ENCODE measurements around the gene A2M. TPM values are rescaled to one million over a fixed set of nuclear protein-coding genes. Genes with fewer than 3 reads are reported as not detected.
"Not testable (repeated sequence)": the region's sequence is repeated elsewhere in the genome, so short reads cannot be mapped to it uniquely, and the experiment has no call there.

A2M gene
- total and polyA plus RNA-seq, 10 donors: 28.9 to 975 (median 409) TPM

- no peaks in the 10 kb centered on the region for H3K27me3 ChIP-seq (replicated peaks in 1 of 7)
- H3K36me3 ChIP-seq: no peaks in the 10 kb centered on the region
- intact Hi-C loops (cut with DNase I; ENCODE audit: low total_unique reads): no loop called here
- H3K4me1 ChIP-seq: no peaks in the 10 kb centered on the region
- 65 to 86% (median 80%) methylated on average over 2 of the region's 2 CpGs for WGBS, 5 donors
- no peak for DNase-seq
- no peak for TF ChIP-seq POLR2AphosphoS5 (IDR thresholded peaks at IDR 0.05)
- no peak overlapping the region for H3K27ac ChIP-seq
- no peak overlapping the region for H3K4me3 ChIP-seq
- peaks cover 0 to 39% (median 23%) of the 10 kb centered on the region in 8 donors for H3K9me3 ChIP-seq
Measured at GRCh38 chr12:9143137-9143536, 27.4 kb upstream of the A2M start.

- H3K27me3 ChIP-seq (replicated peaks in 1 of 7); H3K36me3 ChIP-seq; DNase-seq; H3K4me1 ChIP-seq; H3K4me3 ChIP-seq; intact Hi-C loops (cut with DNase I; ENCODE audit: low total_unique reads); H3K27ac ChIP-seq: not testable (repeated sequence)
- H3K9me3 ChIP-seq: peaks cover 0 to 20% (median 9%) of the 10 kb centered on the region in 8 donors
- 60 to 81% (median 67%) methylated on average over 2 of the region's 2 CpGs for WGBS, 5 donors
Measured at GRCh38 chr12:9139588-9140290, 24.0 kb upstream of the A2M start.

- Histone ChIP-seq H3K27me3 (replicated peaks in 1 of 7) (no peaks in the 10 kb centered on the region), H3K4me1 (no peaks in the 10 kb centered on the region), H3K27ac (no peak overlapping the region), H3K36me3 (no peaks in the 10 kb centered on the region), H3K4me3 (no peak overlapping the region), H3K9me3 (peaks cover 0 to 4% (median 0%) of the 10 kb centered on the region in 8 donors)
- WGBS, 5 donors: 81 to 89% (median 84%) methylated on average over 5 of the region's 5 CpGs
- intact Hi-C loops (cut with DNase I; ENCODE audit: low total_unique reads): no loop called here
- no peak for TF ChIP-seq POLR2AphosphoS5 (IDR thresholded peaks at IDR 0.05)
- TF ChIP-seq CTCF (IDR thresholded peaks at IDR 0.05 in 8 of 11, conservative IDR thresholded peaks at IDR 0.05 in 3 of 11): no peak
- TF ChIP-seq POLR2A (IDR thresholded peaks at IDR 0.05): no peak
- no peak for DNase-seq
Measured at GRCh38 chr12:9135903-9136310, 20.2 kb upstream of the A2M start.

GRCh38 chr12:9134981-9135628, 19.4 kb upstream of the A2M start:
- intact Hi-C loops (cut with DNase I; ENCODE audit: low total_unique reads): no loop called here
- 85 to 87% (median 85%) methylated on average over 16 of the region's 16 CpGs for WGBS, 5 donors
- H3K4me1 ChIP-seq: no peaks in the 10 kb centered on the region
- no peak overlapping the region for H3K4me3 ChIP-seq
- H3K27me3 ChIP-seq (replicated peaks in 1 of 7): no peaks in the 10 kb centered on the region
- H3K27ac ChIP-seq: peak overlapping the region in 1 of 8 donors; percentile 4
- H3K36me3 ChIP-seq: no peaks in the 10 kb centered on the region
- H3K9me3 ChIP-seq: peaks cover 0 to 5% (median 0%) of the 10 kb centered on the region in 8 donors
- DNase-seq: no peak
- no peak for TF ChIP-seq POLR2A (IDR thresholded peaks at IDR 0.05)
- TF ChIP-seq CTCF (IDR thresholded peaks at IDR 0.05 in 8 of 11, conservative IDR thresholded peaks at IDR 0.05 in 3 of 11): peak in 7 of 11 experiments; percentile 7 to 27 (median 23)

- Histone ChIP-seq H3K4me3 (no peak overlapping the region), H3K9me3 (peaks cover 0 to 5% (median 0%) of the 10 kb centered on the region in 8 donors), H3K4me1 (no peaks in the 10 kb centered on the region), H3K36me3 (peaks cover 0 to under 1% (median 0%) of the 10 kb centered on the region in 6 donors), H3K27me3 (replicated peaks in 1 of 7) (no peaks in the 10 kb centered on the region), H3K27ac (no peak overlapping the region)
- TF ChIP-seq CTCF (IDR thresholded peaks at IDR 0.05 in 8 of 11, conservative IDR thresholded peaks at IDR 0.05 in 3 of 11) (no peak), POLR2AphosphoS5 (IDR thresholded peaks at IDR 0.05) (no peak), POLR2A (IDR thresholded peaks at IDR 0.05) (no peak)
- 45 to 87% (median 79%) methylated on average over 1 of the region's 1 CpG for WGBS, 5 donors
- intact Hi-C loops (cut with DNase I; ENCODE audit: low total_unique reads): no loop called here
- DNase-seq: no peak
Measured at GRCh38 chr12:9133216-9133916, 17.6 kb upstream of the A2M start.

Measured in spleen (tissue), 11 donors.